ENCODE results near the gene ETV6. TPM values are rescaled to one million over a fixed set of nuclear protein-coding genes. Genes with fewer than 3 reads are reported as not detected.

Gene ETV6
- total RNA-seq, 1 experiment from 2014 or later: 14.1 TPM

- Histone ChIP-seq H4K20me1 (ENCODE audit: insufficient read depth) (no peaks in the 10 kb centered on the region), H3K4me2 (ENCODE audit: low read length) (no peak overlapping the region), H2AFZ (ENCODE audit: low read depth, low read length, poor library complexity, severe bottlenecking) (no peak overlapping the region), H3K4me1 (ENCODE audit: control insufficient read depth in 1 of 2, insufficient read depth in 2 of 2, low read length in 2 of 2) (peaks cover 14 to 16% of the 10 kb centered on the region in 2 experiments), H3K27me3 (ENCODE audit: insufficient read depth, low read length) (no peaks in the 10 kb centered on the region), H3K36me3 (ENCODE audit: control insufficient read depth in 1 of 2, insufficient read depth in 2 of 2, low read length in 2 of 2) (no peaks in the 10 kb centered on the region), H3K9ac (ENCODE audit: low read length) (no peak overlapping the region), H3K4me3 (replicated peaks in 1 of 2; ENCODE audit: low read depth in 1 of 2, low read length in 2 of 2) (no peak overlapping the region), H3K9me3 (ENCODE audit: control insufficient read depth in 1 of 2, insufficient read depth in 1 of 2, low read depth in 1 of 2, low read length in 2 of 2) (no peaks in the 10 kb centered on the region), H3K27ac (ENCODE audit: low read depth, low read length) (no peak overlapping the region), H3K79me2 (ENCODE audit: insufficient read depth, low read length) (no peaks in the 10 kb centered on the region), H3K9me2 (ENCODE audit: insufficient read depth) (no peaks in the 10 kb centered on the region)
- no TSS peak for BruUV-seq (replicated peaks)
- no peak for ATAC-seq
- intact Hi-C loops (cut with micrococcal nuclease): no loop called here
- TF ChIP-seq, protein P1, sequence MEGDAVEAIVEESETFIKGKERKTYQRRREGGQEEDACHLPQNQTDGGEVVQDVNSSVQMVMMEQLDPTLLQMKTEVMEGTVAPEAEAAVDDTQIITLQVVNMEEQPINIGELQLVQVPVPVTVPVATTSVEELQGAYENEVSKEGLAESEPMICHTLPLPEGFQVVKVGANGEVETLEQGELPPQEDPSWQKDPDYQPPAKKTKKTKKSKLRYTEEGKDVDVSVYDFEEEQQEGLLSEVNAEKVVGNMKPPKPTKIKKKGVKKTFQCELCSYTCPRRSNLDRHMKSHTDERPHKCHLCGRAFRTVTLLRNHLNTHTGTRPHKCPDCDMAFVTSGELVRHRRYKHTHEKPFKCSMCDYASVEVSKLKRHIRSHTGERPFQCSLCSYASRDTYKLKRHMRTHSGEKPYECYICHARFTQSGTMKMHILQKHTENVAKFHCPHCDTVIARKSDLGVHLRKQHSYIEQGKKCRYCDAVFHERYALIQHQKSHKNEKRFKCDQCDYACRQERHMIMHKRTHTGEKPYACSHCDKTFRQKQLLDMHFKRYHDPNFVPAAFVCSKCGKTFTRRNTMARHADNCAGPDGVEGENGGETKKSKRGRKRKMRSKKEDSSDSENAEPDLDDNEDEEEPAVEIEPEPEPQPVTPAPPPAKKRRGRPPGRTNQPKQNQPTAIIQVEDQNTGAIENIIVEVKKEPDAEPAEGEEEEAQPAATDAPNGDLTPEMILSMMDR (IDR thresholded peaks at IDR 0.05 in 2 of 3, conservative IDR thresholded peaks at IDR 0.05 in 1 of 3; ENCODE audit: borderline replicate concordance in 1 of 3, insufficient read depth in 1 of 3, low read depth in 2 of 3, low read length in 2 of 3): no peak
- TF ChIP-seq TCF7L2 (IDR thresholded peaks at IDR 0.05; ENCODE audit: borderline replicate concordance, extremely low read depth, insufficient read depth, insufficient read length): no peak
- TF ChIP-seq YY1 (IDR thresholded peaks at IDR 0.05; ENCODE audit: extremely low read depth, insufficient replicate concordance, low read depth, low read length): no peak
- TF ChIP-seq RAD21 (IDR thresholded peaks at IDR 0.05; ENCODE audit: low read depth): no peak
- no peak for TF ChIP-seq ELF1 (IDR thresholded peaks at IDR 0.05; ENCODE audit: borderline replicate concordance, low read depth)
- no peak for TF ChIP-seq REST (IDR thresholded peaks at IDR 0.05; ENCODE audit: low read depth)
- no peak for TF ChIP-seq EGR1 (IDR thresholded peaks at IDR 0.05; ENCODE audit: low read depth)
- TF ChIP-seq ATF3 (IDR thresholded peaks at IDR 0.05): no peak
- no peak for TF ChIP-seq ZFX (IDR thresholded peaks at IDR 0.05)
- TF ChIP-seq ZBTB33 (IDR thresholded peaks at IDR 0.05; ENCODE audit: extremely low read depth, insufficient replicate concordance, low read length): no peak
- no peak for TF ChIP-seq EZH2 (IDR thresholded peaks at IDR 0.05)
- no peak for TF ChIP-seq CEBPB (IDR thresholded peaks at IDR 0.05; ENCODE audit: low read depth)
- no peak for TF ChIP-seq JUND (IDR thresholded peaks at IDR 0.05)
- no peak for TF ChIP-seq CBX3 (IDR thresholded peaks at IDR 0.05; ENCODE audit: low read depth)
- POLR2A ChIA-PET: no interaction called here
- DNase-seq (ENCODE audit: low read depth, low spot score): no peak
- CTCF ChIA-PET: no interaction called here
- RAD21 ChIA-PET (ENCODE audit: low non-redundant PET in 1 of 2, low total read pairs in 2 of 2, uncharacterized antibody in 2 of 2, unreplicated experiment in 2 of 2): no interaction called here
Measured at GRCh38 chr12:11724888-11725311, 75.4 kb downstream of the ETV6 start.
